H1 (cell line): ENCODE measurements around the gene KCNMA1. TPM values are rescaled to one million over a fixed set of nuclear protein-coding genes. Genes with fewer than 3 reads are reported as not detected.

ENCODE experiments used
- PHF8 ChIP-seq: fragments of 200-600 bp; sonication (generic); conservative IDR thresholded peaks from 2 replicates; pipeline ENCODE4 v1.7.1; 2012; ENCODE audit warnings: low read depth, mild to moderate bottlenecking, inconsistent platforms, low read length, moderate library complexity
- polyA plus RNA-seq, 7 experiments: library from polyadenylated mRNA; depleted of rRNA in 3 of 7; stranded (reverse) in 5 of 7; unstranded in 2 of 7; fragments of >200 nt in 5 of 7; fragments of 200-250 nt in 2 of 7; gene quantifications; 1 replicate in 5 of 7; 2 replicates in 1 of 7; 4 replicates in 1 of 7; pipeline versions ENCODE4 v1.2.1 to v1.2.3, GENCODE V29; 2011 to 2013; ENCODE audit warnings: missing spikeins in 2 of 7, mixed read lengths in 2 of 7
- total RNA-seq: library from RNA; stranded (reverse); fragmentation: NEBNext Ultra II Directional; extraction: Animal tissue kit (Norgen Biotek cat#: 25700); gene quantifications from 2 replicates; pipeline ENCODE4 v1.2.1, GENCODE V29; 2021

KCNMA1 gene
- total and polyA plus RNA-seq, 2 of the 8 experiments (the other 6 are each of a cell fraction or from before 2014, with no cell fraction given) = 10.2 to 11.1 TPM

DNA sequence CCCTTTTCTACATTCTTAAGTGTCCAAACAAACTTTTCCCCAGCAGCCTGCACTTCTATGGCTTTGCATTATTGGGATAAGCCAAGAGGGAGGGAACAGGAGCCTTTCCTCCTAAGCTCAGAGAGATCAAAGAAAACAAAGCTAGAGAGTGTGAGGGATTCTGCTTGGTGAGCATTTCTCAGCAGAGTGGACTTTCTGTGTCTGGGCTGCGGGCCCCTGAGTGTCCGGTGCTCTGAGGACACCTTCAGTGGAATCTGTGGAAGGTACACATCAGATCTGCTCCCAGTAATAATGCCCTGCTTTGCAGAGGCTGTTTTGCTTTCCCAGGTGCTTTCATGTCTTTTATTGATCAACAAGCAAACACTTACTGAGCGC, 50.2 kb downstream of the KCNMA1 start (continued):
- no peak for TF ChIP-seq PHF8
- TF ChIP-seq, all 59 proteins: peak for 0
